Immature natural killer cell (primary cell): ENCODE data around the gene PTH. TPM values are rescaled to one million over a fixed set of nuclear protein-coding genes. Genes with fewer than 3 reads are reported as not detected.
A peak's percentile ranks its signal among the peaks of the same experiment; 100 is the strongest.

Source experiments
- DNase-seq, 3 donors: peaks; one replicate each; pipeline ENCODE4 v3.0.0; 2022; ENCODE audit warnings: mixed read lengths in 1 of 3
- H3K27ac Mint-ChIP-seq, 6 donors: one replicate each; pipeline ENCODE4 v1.8.0; 2020; ENCODE audit warnings: mixed read lengths in 6 of 6, mild to moderate bottlenecking in 5 of 6, inconsistent platforms in 4 of 6, moderate library complexity in 3 of 6
- H3K27me3 Mint-ChIP-seq, 3 donors: one replicate each; pipeline ENCODE4 v1.8.0; 2020 to 2021; ENCODE audit warnings: low read depth in 3 of 3, mild to moderate bottlenecking in 3 of 3, mixed read lengths in 3 of 3, moderate library complexity in 3 of 3, inconsistent platforms in 1 of 3
- H3K36me3 Mint-ChIP-seq, 3 donors: one replicate each; pipeline ENCODE4 v1.8.0; 2020; ENCODE audit warnings: mixed read lengths in 3 of 3, inconsistent platforms in 2 of 3, mild to moderate bottlenecking in 2 of 3
- H3K4me1 Mint-ChIP-seq, 2 donors: one replicate each; pipeline ENCODE4 v1.8.0; 2020; ENCODE audit warnings: inconsistent platforms in 2 of 2, mild to moderate bottlenecking in 2 of 2, mixed read lengths in 2 of 2, moderate library complexity in 1 of 2
- H3K4me3 Mint-ChIP-seq, 5 donors: one replicate each; pipeline ENCODE4 v1.8.0; 2020; ENCODE audit warnings: mild to moderate bottlenecking in 5 of 5, mixed read lengths in 5 of 5, inconsistent platforms in 3 of 5, moderate library complexity in 3 of 5
- H3K9me3 Mint-ChIP-seq, 6 donors: one replicate each; pipeline ENCODE4 v1.8.0; 2020; ENCODE audit warnings: mild to moderate bottlenecking in 6 of 6, mixed read lengths in 6 of 6, inconsistent platforms in 4 of 6, moderate library complexity in 3 of 6
- polyA plus RNA-seq, 3 donors: library from polyadenylated mRNA; unstranded; fragments of 300-500 nt; fragmentation: Illumina TruSeq; gene quantifications; one replicate each; pipeline ENCODE4 v1.2.3, GENCODE V29; 2021

Gene PTH
- polyA plus RNA-seq, 3 donors from 2014 or later: not detected

DNA sequence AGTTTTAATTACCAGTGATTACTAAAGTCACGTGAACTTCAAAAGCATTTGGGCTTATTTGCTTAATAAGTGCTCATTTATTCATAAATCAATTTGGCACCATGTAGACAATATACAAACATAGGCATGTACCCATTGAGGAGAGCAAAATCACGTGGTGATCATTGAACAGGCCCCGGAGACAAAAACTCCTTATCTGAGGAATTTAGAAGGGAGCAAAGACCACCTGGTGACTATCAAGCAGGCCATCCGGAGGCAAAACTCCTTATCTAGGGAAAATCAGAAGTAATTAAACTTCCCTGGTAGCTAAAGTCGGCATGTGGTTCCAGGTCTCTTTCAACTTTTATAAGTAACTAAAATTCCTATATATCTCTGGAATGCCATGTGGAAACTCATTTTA is 27.0 kb downstream of the PTH start:
- Mint-ChIP-seq H3K4me3 (no peak overlapping the region), H3K4me1 (peaks cover 7 to 10% of the 10 kb centered on the region in 2 donors), H3K27me3 (peaks cover 0 to 5% (median 0%) of the 10 kb centered on the region in 3 donors)

DNA sequence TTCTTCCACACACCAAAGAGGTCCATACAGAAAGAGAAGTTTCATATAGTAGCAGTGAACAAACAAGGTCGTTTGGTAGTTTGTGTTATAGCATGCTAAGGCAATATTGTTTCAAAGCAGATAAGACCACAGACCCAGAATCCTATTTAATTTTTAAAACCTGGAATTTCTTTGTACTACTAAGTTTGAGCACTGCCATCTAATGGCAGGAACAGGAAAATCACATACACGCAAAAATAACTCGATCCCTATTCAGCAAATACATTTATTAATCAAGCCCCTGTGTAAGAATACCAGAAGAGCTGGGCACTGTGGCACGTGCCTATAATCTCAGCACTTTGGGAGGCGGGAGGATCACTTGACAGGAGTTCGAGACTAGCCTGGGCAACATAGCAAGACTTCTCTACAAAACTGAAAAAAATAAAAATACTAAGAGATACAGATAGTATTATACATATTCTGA is 29.9 kb downstream of the PTH start:
- Mint-ChIP-seq H3K4me1 (peaks cover 28 to 35% of the 10 kb centered on the region in 2 donors), H3K27ac (peak overlapping the region in 2 of 6 donors; percentile 48 to 67), H3K27me3 (peaks cover 0 to 4% (median 2%) of the 10 kb centered on the region in 3 donors), H3K4me3 (peak overlapping the region in 1 of 5 donors; percentile 21), H3K36me3 (no peaks in the 10 kb centered on the region), H3K9me3 (no peaks in the 10 kb centered on the region)
- peak in 2 of 3 donors; percentile 7 to 17 for DNase-seq

More for the DNA sequence above, 27.0 kb downstream of the PTH start:
- H3K9me3 Mint-ChIP-seq: no peaks in the 10 kb centered on the region
- no peak overlapping the region for H3K27ac Mint-ChIP-seq
- no peaks in the 10 kb centered on the region for H3K36me3 Mint-ChIP-seq
- DNase-seq: no peak

DNA sequence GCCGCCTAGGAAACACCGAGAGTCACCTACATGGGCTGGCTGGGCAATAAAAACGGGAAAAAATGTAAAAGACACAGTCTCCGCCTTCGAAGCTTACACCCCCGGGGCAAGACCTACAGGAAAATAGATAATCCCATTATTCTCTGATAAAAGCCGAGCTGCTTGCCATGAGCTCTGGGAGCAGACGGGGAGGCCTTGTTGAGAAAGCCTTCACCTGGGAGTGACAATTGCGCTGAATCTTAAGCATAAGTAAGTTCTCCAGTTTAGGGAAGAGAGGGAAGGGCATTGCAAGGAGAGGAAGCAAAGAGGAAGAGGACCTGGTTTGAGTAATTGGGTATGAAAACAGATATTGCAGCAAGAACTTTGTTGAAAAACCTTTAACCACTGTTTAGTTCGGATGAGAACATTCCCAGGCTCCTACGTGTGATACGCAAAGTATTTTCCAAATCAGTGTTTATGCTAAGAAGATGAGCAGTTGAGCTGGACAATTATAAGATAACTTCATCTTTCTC is 32.0 kb downstream of the PTH start:
- H3K27me3 Mint-ChIP-seq: peaks cover 0 to 4% (median 2%) of the 10 kb centered on the region in 3 donors
- no peaks in the 10 kb centered on the region for H3K9me3 Mint-ChIP-seq
- H3K4me3 Mint-ChIP-seq: peak overlapping the region; percentile 97 to 100 (median 99)
- H3K36me3 Mint-ChIP-seq: no peaks in the 10 kb centered on the region
- DNase-seq: no peak
- H3K4me1 Mint-ChIP-seq: peaks cover 40 to 52% of the 10 kb centered on the region in 2 donors
- peak overlapping the region; percentile 95 to 98 (median 96) for H3K27ac Mint-ChIP-seq

DNA sequence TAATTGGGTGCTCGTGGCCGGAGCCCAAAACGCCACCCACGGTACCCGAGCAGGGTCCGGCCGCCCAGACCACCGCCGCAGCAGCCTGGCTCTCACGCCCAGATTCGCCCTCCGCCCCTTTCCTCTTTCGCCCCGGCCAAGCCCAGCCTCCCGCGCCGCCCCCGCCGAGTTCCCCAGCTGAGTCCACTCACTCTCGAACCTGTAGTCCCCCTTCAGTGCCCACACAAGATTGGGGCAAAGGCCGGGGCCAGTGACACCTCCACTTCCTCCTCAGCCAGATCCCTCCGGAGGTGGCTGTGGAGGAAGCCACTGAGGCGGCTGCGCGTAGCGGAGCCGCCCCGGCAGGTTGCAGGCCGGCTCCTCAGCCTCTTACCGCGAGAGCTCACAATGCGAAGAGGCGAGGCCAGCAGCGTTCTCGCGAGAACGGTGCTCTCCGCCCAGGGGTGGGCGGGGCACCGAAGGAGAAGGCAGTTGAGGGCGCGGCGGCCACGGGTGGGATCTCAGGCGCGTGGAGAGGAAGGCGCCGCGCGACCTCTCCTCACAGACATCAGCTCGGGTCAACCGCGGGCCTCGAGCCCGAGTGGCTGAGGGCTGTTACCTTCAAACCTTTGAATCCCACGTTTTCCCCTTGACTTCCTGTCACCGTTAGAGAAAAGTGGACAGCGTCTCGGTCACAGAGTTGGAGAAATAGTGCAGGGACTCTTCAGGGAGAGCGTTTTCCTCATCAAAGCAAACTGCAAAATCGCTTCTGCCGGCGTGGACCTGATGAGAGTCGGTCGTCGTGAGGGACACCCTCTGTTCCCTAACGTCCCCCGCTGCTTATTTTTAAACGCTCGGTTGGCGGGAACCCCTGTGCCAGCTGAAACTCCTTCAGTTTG is 32.7 kb downstream of the PTH start, which contains the start of gene BTBD10:
TSS of gene BTBD10 (minus strand) at position 322 of the 878 bp plus-strand sequence. CDS start 18,098 bp downstream, outside the sequence.
- Mint-ChIP-seq H3K9me3 (no peaks in the 10 kb centered on the region), H3K4me3 (peak within 1 kb of the TSS; percentile 97 to 100 (median 99)), H3K4me1 (peaks cover 40 to 57% of the 10 kb centered on the region in 2 donors), H3K27me3 (peaks cover 0 to 4% (median 2%) of the 10 kb centered on the region in 3 donors), H3K36me3 (no peaks in the 10 kb centered on the region), H3K27ac (peak within 1 kb of the TSS; percentile 95 to 98 (median 96))
- DNase-seq: peak; percentile 89 to 94 (median 94)

DNA sequence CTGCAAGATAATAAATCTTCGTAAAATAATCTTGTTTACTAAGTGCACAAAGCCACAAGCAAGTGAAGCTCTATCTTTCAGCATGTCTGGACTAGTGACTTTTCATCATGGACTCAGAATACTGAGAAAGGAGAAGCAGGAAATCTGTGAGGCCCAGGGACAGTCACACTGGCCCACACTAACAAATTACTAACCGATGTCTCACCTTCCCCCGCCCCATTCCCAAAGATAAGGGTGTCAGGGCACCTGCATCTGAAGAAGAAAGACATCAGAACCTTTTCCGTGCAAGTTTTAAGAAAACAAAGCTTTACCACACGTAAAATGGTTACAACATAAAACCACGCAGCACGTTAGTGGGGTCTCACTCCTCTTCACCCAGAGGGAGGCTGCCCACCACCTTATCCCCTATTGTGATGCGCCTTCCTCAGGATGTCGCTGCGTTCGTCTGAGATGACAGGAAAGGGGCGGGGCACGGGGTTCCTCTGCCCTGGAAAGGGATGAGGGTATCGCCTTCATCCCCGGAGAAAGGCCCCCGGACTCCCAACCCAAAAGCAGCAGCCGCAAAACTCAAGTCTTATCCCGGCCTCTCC is 33.4 kb downstream of the PTH start:
- peaks cover 0 to 4% (median 2%) of the 10 kb centered on the region in 3 donors for H3K27me3 Mint-ChIP-seq

DNA sequence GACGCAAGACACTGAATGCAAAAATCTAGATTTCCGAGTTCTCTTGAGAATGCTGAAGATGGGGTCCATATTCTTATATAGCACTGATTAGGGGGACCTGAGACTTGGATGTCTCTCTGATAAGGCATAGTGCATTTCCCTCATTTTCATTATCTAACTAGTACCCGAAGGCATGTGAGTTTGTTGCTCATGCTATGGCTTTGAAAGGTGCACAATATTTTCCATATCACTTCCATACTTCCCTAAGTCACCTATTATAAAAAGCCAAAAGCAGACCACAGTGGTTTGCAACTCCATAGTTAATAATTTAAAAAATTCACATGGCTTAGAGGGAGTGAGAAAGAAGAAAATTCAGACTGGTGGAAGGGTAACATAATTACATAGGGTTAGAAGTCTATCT is 34.5 kb downstream of the PTH start:
- peaks cover 40 to 68% of the 10 kb centered on the region in 2 donors for H3K4me1 Mint-ChIP-seq
- H3K27ac Mint-ChIP-seq: peak overlapping the region in 2 of 6 donors; percentile 8 to 96
- H3K36me3 Mint-ChIP-seq: no peaks in the 10 kb centered on the region
- peaks cover 0 to 4% (median 0%) of the 10 kb centered on the region in 3 donors for H3K27me3 Mint-ChIP-seq
- peak overlapping the region; percentile 97 to 100 (median 99) for H3K4me3 Mint-ChIP-seq
- no peaks in the 10 kb centered on the region for H3K9me3 Mint-ChIP-seq
- no peak for DNase-seq

More for the DNA sequence above, 33.4 kb downstream of the PTH start:
- H3K4me3 Mint-ChIP-seq: peak overlapping the region; percentile 97 to 100 (median 99)
- H3K9me3 Mint-ChIP-seq: no peaks in the 10 kb centered on the region
- peak overlapping the region; percentile 95 to 98 (median 96) for H3K27ac Mint-ChIP-seq
- H3K4me1 Mint-ChIP-seq: peaks cover 40 to 64% of the 10 kb centered on the region in 2 donors
- peak in 1 of 3 donors; percentile 48 for DNase-seq
- no peaks in the 10 kb centered on the region for H3K36me3 Mint-ChIP-seq

DNA sequence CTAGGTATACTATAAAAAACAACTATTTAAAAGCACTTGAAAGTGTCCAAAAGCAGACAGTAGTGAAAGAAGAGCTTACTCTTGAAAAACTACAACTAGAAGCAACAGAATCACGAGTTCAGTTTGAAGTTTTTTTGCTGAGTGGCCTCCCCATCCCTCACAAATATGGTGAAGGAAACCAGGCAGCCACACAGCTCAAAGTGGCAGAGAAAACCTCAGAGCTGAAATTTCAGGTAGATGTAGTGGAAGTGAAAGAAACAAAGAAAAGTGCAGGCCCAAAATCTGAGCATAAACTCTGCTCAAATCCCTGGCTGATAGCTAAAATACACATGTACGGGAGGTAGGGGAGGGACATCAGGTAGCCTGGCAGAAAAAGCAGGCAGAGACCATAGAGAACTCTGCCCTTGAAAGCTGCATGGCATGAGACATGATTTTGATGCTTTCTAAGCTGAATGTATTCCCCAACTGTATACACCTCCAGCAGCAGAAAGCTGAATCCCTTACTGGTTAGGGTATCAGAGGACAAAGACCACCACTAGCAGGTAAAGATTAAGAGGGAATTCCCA is 44.9 kb downstream of the PTH start:
- Mint-ChIP-seq H3K36me3 (no peaks in the 10 kb centered on the region), H3K4me3 (peak overlapping the region in 4 of 5 donors; percentile 10 to 36 (median 20)), H3K4me1 (peaks cover 50 to 77% of the 10 kb centered on the region in 2 donors), H3K27ac (peak overlapping the region; percentile 38 to 89 (median 78)), H3K9me3 (no peaks in the 10 kb centered on the region), H3K27me3 (no peaks in the 10 kb centered on the region)
- DNase-seq: peak in 2 of 3 donors; percentile 10

DNA sequence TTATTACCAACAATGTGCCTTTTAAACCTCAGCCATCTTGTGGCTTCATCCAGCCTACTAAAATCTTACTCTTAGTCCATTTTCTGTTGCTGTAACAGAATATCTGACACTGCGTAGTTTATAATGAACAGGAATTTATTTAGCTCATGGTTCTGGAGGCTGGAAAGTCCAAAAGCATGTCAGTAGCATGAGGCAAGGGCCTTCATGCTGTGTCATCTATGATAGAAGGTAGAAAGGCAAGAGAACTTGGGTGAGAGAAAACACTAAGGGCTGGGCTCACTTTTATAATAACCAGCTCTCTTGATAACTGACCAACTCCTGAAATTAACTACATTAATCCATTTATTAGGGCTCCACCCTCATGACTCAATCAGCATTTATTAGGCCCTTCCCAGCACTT is 46.3 kb downstream of the PTH start:
- no peak for DNase-seq
- H3K4me1 Mint-ChIP-seq: peaks cover 53 to 80% of the 10 kb centered on the region in 2 donors
- no peak overlapping the region for H3K27ac Mint-ChIP-seq
- H3K4me3 Mint-ChIP-seq: no peak overlapping the region
- no peaks in the 10 kb centered on the region for H3K36me3 Mint-ChIP-seq
- no peaks in the 10 kb centered on the region for H3K27me3 Mint-ChIP-seq
- H3K9me3 Mint-ChIP-seq: no peaks in the 10 kb centered on the region

DNA sequence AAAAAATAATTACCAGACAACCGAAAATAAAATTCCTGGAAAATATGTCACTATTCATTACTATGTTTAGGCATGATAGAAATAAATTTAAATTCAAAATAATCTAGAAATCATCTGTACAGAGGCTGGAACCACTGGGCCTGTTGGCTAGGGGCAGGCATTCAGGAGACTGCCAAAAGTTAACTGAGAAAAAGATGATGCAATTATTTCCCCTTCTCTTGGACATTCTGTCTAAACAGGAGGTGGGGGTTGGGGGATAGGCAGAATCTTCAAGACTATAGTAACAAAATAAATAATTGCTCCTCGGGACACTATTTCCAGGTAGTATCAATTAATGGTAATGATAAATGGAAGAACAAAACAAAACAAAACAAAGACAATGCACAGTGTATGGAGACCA is 46.9 kb downstream of the PTH start:
- no peaks in the 10 kb centered on the region for H3K36me3 Mint-ChIP-seq
- H3K4me3 Mint-ChIP-seq: no peak overlapping the region
- H3K4me1 Mint-ChIP-seq: peaks cover 53 to 80% of the 10 kb centered on the region in 2 donors
- no peaks in the 10 kb centered on the region for H3K9me3 Mint-ChIP-seq
- no peak for DNase-seq
- no peaks in the 10 kb centered on the region for H3K27me3 Mint-ChIP-seq
- peak overlapping the region in 4 of 6 donors; percentile 7 to 18 (median 11) for H3K27ac Mint-ChIP-seq

DNA sequence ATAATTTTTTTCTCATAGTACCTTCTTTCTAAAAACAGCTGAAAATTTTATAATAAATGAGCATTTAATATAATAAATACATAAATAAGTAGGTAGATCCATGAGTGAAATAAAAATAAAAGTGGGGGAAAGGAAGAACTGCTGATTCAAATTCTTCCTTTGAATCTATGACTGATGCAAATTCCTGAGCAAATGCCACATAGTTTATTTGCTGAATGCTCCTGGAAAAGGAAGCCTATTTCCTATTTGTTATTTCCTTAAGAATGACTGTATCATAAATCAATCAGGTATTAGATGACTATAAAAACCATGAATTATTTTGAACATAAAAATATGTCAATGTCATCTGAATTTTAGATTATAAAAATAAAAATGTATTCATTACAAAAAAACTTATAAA is 49.4 kb downstream of the PTH start:
- no peak for DNase-seq
- Mint-ChIP-seq H3K9me3 (no peaks in the 10 kb centered on the region), H3K27me3 (no peaks in the 10 kb centered on the region), H3K4me3 (no peak overlapping the region), H3K27ac (no peak overlapping the region), H3K4me1 (peaks cover 44 to 80% of the 10 kb centered on the region in 2 donors), H3K36me3 (no peaks in the 10 kb centered on the region)

DNA sequence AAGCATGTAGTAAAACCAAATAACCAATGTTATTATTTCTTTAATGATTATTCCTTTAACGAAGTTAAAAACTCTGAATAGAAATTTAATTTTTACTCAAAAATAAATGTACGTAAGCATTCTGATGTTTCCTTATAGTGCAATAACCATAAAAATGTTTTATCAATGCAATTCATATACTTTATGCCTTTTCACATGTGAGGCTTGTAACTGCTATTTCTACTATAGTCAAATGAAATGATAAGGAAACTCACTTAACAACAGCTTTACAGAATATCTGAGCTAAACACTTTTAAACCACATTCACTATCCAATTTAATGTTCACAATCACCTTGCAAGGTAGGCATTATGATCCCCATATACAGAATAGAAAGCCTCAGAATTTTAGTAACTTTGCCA is 50.2 kb downstream of the PTH start:
- H3K9me3 Mint-ChIP-seq: no peaks in the 10 kb centered on the region
- no peaks in the 10 kb centered on the region for H3K27me3 Mint-ChIP-seq
- no peaks in the 10 kb centered on the region for H3K36me3 Mint-ChIP-seq
- H3K4me1 Mint-ChIP-seq: peaks cover 37 to 75% of the 10 kb centered on the region in 2 donors
- H3K4me3 Mint-ChIP-seq: no peak overlapping the region
- no peak for DNase-seq
- peak overlapping the region in 1 of 6 donors; percentile 22 for H3K27ac Mint-ChIP-seq
